RPMI7951 (cell line): ENCODE measurements around the gene SBK3. TPM values are rescaled to one million over a fixed set of nuclear protein-coding genes. Genes with fewer than 3 reads are reported as not detected.
"Not testable (repeated sequence)": the region's sequence is repeated elsewhere in the genome, so short reads cannot be mapped to it uniquely, and the experiment has no call there.

Experiments used
- DNase-seq: peaks from one replicate; pipeline ENCODE4 v3.0.0-alpha.2; 2012; ENCODE audit warnings: low read depth
- total RNA-seq: library from RNA; depleted of rRNA; stranded (reverse); fragments of >200 nt; shearing (Covaris generic); gene quantifications from 2 replicates; pipeline ENCODE4 v1.2.3, GENCODE V29; 2014

The SBK3 gene
- total RNA-seq, 1 experiment from 2014 or later: 0.24 TPM

- no peak for DNase-seq
Measured at GRCh38 chr19:55578031-55578760, 32.9 kb upstream of the SBK3 start.

- DNase-seq: no peak
Measured at GRCh38 chr19:55576746-55577145, 31.4 kb upstream of the SBK3 start.

- DNase-seq: not testable (repeated sequence)
Measured at GRCh38 chr19:55573929-55574328, 28.6 kb upstream of the SBK3 start.

- DNase-seq: not testable (repeated sequence)
Measured at GRCh38 chr19:55569477-55569876, 24.1 kb upstream of the SBK3 start.

- DNase-seq: no peak
Measured at GRCh38 chr19:55567708-55568328, 22.5 kb upstream of the SBK3 start.

GRCh38 chr19:55566823-55567222 lies 21.5 kb upstream of the SBK3 start:
- DNase-seq: no peak

GRCh38 chr19:55563261-55563690 lies 17.9 kb upstream of the SBK3 start:
- DNase-seq: no peak

- no peak for DNase-seq
Measured at GRCh38 chr19:55559684-55560083, 14.3 kb upstream of the SBK3 start.

GRCh38 chr19:55554741-55555152 lies 9.4 kb upstream of the SBK3 start:
- no peak for DNase-seq

GRCh38 chr19:55554302-55554701 lies 9.0 kb upstream of the SBK3 start:
- no peak for DNase-seq

GRCh38 chr19:55553217-55554182 lies 8.2 kb upstream of the SBK3 start:
- DNase-seq: no peak

GRCh38 chr19:55552620-55553019 lies 7.3 kb upstream of the SBK3 start:
- DNase-seq: peak; percentile 66

- no peak for DNase-seq
Measured at GRCh38 chr19:55552206-55552605, 6.9 kb upstream of the SBK3 start.

- DNase-seq: no peak
Measured at GRCh38 chr19:55550321-55550650, 4.9 kb upstream of the SBK3 start.

- DNase-seq: peak; percentile 54
Measured at GRCh38 chr19:55549500-55550320, 4.4 kb upstream of the SBK3 start.

- DNase-seq: peak; percentile 86
Measured at GRCh38 chr19:55546822-55547614, 1.7 kb upstream of the SBK3 start.

GRCh38 chr19:55546011-55546410 lies 668 bp upstream of the SBK3 start:
- DNase-seq: no peak

- DNase-seq: peak; percentile 38
Measured at GRCh38 chr19:55544776-55545439, 435 bp downstream of the SBK3 start.

- DNase-seq: no peak
Measured at GRCh38 chr19:55544014-55544413, 1.3 kb downstream of the SBK3 start.

- DNase-seq: no peak
Measured at GRCh38 chr19:55543567-55543966, 1.8 kb downstream of the SBK3 start.
